NCI-H460 (cell line): ENCODE data around the gene SLC7A9. TPM values are rescaled to one million over a fixed set of nuclear protein-coding genes. Genes with fewer than 3 reads are reported as not detected.

ENCODE experiments used
- DNase-seq: peaks from one replicate; pipeline ENCODE4 v3.0.0-alpha.2; 2016; ENCODE audit warnings: low read depth; ENCODE audit errors: extremely low read depth
- polyA plus RNA-seq: library from polyadenylated mRNA; depleted of rRNA; stranded (reverse); fragments of >200 nt; gene quantifications from 2 replicates; pipeline ENCODE4 v1.2.3, GENCODE V29; 2014; cell fraction: nucleus; rRNA removed
- total RNA-seq: library from RNA; depleted of rRNA; stranded (reverse); fragments of >200 nt; shearing (Covaris generic); gene quantifications from 2 replicates; pipeline ENCODE4 v1.2.3, GENCODE V29; 2014; rRNA removed

SLC7A9 gene
- not detected in 2 replicates for total RNA-seq
- polyA plus RNA-seq, result not detected in 2 replicates

DNA sequence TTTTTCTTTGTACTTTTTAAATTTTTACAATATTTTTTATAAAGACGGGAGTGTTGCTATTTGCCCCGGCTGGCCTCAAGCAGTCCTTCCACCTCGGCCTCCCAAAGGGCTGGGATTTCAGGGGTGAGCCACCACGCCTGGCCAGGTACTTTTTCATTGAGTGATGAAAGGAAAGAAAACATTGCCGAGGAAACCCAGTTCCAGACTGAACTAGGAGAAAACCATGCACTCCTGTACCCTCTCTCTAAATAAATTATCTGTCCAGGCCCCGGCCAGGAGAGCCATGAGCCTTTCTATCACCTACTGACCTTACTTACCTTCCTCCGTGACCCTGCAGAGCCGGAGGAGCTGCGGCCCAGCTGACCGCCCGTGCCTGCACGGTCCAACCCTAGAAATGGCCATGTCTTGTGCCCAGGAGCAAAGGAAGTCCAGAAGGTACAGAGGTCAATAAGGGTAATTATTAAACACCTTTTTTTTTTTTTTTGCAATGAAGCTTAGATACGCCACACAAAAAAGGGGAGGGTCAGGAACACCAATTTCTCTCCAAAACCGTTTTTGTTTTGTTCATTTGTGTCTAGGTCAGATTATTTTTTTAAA is at the start of gene SLC7A9:
SLC7A9 (minus strand) TSS at position 399 of the 597 bp plus-strand sequence. CDS start 1,233 bp downstream, outside the sequence.
- no peak for DNase-seq

DNA sequence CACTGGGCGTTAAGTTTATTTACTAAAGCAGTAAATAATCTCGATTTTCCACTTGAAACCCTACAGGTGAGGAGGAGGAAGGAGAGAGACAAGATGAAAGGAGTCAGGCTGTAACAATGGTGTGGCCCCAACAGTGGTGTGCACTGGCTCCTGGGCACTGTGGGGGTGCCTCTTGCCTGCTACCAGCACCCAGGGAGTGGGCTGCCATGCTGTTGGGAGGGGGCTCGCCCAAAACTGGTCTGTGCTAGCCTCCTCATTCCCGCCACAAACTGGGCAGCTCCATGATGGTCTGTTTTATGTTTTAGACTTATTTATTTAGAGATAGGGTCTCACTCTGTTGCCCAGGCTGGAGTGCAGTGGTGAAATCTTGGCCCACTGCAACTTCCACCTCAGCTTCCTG is 49.8 kb upstream of the SLC7A9 start:
- DNase-seq, result no peak

DNA sequence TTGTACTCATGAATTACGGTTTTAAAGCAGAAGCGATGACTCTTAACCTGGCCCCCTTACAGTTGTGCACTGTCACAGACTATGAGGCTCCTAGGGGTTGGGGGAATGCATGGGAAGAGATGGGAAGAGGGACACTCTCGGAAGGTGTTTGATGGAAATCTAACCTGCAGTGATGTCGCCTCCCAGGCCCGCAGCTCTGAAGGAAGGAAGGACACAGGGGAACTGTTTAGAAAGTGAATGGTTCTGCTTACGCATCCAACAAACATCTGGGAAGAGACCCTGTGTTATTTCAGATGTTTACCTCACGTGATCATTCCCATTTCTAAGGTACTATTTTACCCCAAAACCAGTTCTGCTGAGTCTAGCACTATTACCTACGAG is 48.0 kb upstream of the SLC7A9 start:
- DNase-seq, result no peak

DNA sequence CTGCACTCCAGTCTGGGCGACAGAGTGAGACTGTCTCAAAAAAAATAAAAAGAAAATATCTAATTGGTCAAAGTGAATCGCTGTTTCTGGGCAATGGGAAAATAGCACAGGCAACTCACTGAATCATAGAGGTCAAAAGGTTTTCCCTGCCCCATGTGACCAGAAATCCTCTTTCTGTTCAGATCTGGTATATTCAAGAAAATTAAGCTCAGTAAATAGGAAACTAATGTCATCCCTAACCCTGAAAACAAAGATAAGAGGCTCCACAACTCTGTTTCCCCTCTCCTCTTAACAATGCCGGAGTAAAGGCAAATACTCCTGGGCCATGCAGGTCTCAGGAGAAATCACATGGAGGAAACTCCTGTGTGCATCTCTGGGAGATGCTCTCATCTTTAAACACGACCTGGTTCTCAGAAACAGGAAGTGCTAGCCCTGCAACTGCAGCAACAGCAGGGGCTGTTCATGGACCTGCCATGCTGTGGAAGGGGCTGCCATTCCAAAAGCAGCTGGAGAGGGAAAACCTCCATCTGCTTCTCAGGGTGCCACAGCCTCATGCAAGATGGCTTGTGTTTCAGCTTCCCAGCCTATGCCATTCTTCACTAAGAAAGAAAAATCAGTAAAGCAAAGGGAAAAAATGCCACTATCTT is 47.5 kb upstream of the SLC7A9 start:
- no peak for DNase-seq

DNA sequence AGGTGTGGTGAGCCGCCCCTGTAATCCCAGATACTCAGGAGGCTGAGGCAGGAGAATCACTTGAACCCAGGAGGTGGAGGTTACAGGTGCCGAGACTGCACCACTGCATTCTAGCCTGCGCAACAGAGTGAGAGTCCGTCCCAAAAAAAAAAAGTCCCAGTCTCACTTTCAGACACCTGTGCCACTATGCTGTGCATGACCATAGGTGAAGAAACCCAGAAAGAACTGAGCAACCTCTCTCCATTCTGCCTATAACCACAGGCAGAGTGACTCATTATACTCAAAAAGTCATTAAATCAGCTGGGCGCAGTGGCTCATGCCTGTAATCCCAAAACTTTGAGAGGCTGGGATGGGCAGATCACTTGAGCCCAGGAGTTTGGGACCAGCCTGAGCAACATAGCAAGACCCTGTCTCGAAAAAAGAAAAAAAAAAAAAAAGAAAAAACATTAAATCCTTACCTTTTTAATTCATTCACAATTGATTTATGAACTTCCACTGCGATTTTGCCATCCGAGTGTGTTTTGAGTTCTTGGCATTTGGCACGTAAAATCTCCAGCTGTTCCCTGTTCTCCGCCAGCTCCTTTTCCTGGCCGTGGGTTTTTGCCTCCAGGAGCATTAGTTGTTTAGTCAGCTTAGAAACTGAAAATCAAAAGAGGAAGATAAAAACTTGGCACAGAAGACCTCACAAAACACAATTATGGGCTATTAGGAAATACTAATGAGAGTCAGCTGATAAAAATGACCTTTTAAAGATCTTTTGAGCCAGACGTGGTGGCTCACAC is 45.5 kb upstream of the SLC7A9 start:
- DNase-seq, result no peak

DNA sequence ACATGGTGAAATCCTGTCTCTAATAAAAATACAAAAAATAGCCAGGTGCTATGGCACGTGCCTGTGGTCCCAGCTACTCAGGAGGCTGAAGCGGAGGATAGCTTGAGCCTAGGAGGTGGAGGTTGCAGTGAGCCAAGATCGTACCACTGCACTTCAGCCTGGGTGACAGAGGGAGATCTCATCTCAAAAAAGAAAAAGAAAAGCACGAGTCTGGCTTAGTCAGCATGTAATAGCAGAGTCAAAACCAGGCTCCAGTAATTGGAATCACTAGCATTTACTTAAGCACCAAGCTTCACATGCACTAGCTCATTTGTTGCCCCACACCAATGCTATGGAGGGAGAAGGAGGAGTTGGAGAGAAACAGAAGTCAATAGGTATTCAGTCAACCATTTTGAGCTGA is 41.9 kb upstream of the SLC7A9 start:
- DNase-seq, result no peak

DNA sequence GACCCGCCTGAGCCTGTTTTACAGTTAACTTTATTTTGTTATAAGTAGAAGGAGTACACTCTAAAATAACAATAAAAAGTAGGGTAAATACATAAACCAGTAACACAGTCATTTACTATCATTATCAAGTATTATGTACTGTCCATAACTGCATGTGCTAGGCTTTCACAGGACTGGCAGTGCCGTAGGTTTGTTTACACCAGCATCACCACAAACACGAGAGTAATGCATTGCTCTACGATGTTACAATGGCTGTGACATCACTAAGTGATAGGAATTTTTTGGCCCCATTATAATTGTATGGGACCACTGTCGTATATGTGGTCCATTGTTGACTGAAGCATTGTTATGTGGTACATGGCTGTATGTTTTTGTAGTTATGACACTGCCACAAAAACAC is 41.3 kb upstream of the SLC7A9 start:
- no peak for DNase-seq

DNA sequence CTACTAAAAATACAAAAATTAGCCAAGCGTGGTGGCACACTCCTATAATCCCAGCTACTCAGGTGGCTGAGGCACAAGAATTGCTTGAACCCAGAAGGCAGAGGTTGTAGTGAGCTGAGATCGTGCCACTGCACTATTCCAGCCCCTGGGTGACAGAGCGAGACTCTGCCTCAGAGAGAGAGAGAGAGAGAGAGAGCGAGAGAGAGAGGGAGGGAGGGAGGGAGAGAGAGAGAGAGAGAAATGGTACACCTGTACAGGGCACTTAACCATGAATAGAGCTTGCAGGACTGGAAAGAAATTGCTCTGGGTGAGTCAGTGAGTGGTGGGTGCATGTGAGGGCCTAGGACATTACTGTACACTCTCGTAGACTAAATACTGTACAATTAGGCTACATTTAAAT is 40.5 kb upstream of the SLC7A9 start:
- DNase-seq, result no peak

DNA sequence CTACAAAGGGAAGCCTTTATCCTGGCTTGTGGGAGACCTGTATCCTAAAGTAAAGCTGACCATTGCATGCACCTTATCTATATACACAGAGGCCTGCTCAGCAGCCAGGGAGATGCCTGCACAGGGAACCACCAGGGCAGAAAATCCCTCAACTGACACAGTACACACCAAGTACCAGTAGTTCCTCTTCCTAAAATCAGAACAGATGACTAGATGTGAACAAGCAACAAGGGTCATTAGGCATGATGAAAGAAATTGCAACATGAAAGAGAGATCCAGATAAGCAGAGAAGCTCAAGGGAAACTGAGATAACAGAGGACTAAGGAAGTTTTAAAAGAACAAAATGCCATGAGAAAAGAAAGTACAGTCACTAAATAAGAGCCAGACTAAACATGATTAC is 39.7 kb upstream of the SLC7A9 start:
- DNase-seq, result no peak

DNA sequence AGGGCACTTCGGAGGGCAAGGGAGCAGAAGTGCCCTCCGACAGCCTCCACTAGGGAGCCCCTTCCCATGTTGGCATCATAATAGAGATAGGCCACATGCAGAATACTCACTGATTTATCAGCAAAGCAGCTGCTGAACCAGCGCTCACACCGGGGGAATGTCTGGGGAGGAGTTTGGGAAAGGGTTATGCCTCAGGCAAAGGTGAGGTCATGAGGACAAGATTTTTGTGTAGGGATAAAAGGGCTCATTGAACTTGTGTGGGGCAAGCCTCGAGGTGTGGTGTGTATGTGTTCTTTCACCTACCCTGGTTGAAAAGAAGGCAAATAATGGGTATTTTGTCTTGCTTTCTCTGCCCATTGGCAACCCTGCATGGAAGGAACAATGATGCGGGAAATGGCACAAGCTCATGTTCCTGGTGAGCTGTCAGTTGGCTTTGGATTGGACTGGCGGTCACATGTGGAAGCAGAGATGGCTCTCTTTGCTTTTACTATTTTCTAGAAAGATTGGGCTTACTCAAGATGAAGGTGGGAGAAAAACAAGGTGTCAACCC is 39.1 kb upstream of the SLC7A9 start:
- no peak for DNase-seq

DNA sequence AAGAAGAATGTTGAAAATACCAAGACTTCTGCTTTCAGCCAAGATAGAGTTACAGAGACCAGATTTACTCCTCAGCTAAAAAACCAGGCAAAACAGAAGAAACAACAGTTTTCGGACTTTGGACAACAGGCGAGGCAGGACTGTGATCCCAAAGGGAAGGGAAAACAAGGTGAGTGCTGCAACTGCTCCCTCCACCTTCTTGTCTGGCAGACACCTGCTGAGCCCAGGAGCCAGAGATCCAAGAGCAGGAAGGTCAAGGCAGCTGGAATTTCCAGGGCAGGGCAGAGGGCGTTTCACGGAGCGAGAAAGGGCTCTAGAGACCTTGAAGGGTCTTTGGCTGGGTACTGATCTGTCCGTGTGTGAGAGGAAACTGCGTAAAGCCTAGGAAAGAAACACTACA is 32.9 kb upstream of the SLC7A9 start:
- DNase-seq, result no peak

DNA sequence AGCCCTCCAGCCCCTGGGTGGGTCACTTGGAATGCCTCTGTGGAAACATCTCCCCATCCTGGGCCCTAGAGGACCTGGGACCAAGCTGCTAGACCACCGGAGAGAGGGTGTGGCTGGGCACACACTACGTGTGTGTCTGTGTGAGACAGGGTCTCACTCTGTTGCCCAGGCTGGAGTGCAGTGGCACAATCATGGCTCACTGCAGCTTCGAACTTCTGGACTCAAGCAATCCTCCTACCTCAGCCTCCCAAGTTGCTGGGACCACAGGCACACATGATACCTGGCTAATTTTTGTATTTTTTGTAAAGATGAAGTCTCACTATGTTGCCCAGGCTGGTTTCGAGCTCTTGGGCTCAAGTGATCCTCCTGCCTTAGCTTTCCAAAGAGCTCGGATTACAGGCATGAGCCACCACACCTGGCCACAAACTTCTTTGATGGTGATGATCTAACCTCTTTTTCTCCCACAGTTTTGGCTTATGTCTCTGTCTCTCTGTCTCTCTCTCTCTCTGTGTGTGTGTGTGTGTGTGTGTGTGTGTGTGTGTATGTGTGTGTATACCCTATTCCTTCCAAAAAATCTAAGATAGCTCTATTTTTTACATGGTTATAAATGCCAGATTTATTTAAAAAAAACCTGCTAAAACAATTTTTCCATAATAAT is 32.1 kb upstream of the SLC7A9 start:
- DNase-seq, result no peak

DNA sequence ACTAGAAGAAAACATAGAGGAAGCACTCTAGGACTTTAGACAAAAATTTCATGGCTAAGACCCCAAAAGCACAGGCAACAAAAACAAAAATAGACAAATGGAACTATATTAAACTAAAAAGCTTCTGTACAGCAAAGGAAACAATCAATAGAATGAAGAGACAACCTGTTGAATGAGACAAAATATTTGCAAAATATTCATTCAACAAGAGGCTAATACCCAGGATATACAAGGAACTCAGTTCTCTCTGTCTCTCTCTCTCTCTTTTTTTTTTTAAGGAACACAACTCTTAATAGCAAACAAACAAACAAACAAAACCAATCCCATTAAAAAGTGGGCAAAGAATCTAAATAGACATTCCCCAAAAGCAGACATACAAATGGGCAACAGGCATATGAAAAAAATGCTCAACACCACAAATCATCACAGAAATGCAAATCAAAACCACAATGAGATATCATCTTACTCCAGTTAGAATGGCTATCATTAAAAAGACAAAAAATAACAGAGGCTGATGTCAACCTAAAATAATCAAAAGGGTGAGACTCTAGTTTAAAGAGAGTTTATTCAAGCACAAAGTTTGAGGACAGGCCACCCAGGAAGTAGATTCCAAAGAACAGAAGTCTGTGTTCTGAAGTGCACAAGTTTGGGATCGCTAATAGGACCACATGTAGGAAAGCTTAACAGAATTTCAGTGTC is 27.1 kb upstream of the SLC7A9 start:
- DNase-seq, result no peak

DNA sequence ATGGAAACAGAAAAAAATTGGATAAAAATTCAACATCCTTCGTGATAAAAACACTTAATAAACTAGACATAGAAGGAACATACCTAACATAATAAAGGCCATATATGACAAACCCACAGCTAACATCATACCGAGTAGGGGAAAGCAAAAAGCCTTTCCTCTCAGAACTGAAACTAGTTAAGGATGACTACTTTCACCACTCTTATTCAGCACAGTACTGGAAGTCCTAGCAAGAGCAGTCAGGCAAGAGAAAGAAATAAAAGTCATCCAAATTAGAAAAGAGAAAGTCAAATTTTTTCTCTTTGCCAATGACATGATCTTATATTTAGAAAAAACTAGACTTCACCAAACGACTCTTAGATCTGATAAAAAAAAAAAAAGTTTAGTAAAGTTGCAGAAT is 25.8 kb upstream of the SLC7A9 start:
- no peak for DNase-seq

DNA sequence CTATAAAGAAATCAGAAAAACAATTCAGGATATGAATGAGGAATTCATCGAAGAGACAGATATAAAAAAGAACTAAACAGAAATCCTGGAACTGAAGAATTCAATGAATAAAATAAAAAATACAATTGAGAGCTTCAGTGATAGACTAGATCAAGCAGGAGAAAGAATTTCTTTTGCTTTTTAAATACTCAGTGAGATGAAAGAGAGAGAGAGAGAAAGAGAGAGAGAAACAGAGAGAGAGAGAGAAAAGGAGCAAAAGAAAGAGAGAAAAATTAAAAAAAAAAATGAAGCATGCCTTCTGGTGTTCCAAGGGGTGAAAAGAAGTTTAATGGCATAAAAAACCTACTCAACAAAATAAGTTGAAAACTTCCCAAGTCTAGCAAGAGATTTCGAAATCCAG is 22.0 kb upstream of the SLC7A9 start:
- DNase-seq, result no peak

DNA sequence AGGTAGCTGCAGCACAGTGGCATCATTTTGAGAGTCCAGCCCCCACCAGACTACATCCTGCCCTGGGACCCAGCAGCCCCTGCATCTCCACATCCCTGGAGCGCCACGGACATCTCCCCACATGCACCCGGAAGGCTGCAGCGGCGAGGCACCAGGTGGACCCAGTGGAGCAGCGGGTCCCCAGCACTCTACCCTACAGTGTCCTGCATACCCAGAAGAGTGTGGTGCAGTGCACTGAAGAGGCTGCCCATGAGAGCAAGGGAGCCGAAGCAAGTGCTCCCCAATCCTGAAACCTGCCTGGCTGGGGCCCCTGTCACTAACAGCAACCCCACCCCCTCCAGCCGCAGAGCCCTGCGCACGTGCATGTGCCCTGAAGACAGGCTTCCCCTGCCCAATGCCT is 21.3 kb upstream of the SLC7A9 start:
- DNase-seq, result no peak

DNA sequence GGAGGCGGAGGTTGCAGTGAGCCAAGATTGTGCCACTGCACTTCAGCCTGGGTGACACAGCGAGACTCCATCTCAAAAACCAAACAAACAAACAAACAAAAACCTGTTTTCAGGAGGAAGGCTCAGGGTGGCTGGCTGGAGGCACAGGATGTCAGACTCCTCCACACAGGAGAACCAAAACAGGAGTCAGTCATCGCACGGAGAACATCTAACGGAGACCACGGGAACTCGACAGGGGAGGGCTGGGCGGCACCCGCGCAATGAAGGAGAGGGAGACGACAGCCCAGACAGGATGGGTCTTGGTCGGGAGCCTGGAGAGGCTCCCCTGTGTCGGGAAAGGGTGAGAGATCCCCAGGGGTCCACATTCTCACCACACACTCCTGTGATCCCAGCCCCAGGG is 20.8 kb upstream of the SLC7A9 start:
- DNase-seq, result no peak

DNA sequence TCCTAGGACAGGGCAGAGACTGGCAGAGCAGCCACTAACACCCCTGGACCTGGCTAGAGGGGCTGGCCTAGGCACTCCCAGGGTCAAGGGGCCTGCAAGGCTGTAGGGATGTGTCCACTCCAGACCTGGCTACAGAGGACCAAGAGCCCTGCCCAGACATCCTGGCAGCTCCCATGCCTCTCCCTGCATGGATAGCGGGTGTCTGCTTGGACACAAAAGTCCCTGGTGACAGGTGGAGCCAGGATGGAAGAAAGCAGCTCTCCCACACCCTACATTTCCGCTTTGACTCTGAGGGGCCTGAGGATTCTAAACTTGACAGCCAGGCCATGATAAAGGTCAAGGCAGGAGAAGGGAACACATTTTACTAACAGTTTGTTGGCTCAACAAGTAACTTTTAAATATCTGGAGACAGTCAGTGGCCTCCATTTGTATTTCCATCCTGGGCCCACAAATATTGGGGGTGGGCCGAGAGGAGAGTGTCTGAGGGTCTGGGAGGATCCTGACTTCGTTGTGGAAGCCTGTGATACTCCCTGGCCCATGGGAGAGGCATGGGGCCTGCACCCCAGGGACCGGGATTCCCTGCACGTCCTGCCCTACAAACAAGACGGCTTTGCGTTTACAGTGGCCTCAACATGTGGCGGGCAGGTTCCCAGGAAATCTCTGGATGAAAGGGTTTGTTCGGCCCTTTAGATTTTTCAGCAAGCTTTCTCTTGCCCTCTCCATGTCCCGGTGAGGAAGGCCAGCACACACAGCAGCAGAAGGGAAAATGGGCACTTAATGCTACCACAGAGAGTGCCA is 19.8 kb upstream of the SLC7A9 start:
- no peak for DNase-seq

DNA sequence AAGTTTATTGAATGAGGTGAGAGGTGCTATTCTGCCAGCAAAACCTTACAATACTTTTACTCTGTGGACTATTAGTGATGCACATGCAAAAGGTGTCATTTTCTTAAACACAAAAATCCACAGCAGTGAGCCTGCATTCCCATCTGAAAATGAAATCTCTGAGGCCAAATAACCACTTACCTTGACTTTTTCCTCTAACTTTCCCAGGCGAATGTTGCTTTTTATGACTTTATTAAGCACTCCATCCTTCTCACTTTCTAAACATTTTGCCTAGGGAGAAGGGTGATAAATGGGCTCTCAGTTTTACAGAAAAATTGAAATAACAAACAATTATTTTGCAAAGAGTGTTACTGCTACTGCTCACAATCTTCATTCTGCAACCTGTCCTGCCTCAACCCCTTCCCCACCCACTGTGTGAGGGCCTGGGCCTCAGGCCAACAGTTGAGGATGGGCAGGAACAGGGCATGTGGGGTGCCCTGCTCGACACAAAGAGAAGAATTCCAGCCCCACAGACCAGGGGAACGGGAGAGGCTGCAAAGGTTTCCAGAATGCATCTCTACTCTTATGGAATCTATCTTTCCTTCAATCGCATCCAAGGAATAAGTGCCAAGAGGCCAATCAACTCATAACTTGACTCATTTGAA is 18.1 kb upstream of the SLC7A9 start:
- DNase-seq, result no peak
